RWPE1 (cell line): Measurements from ENCODE around the gene MELK.
"Not testable (repeated sequence)": the region's sequence is repeated elsewhere in the genome, so short reads cannot be mapped to it uniquely, and the experiment has no call there.

Experiments used
- CTCF ChIA-PET: fragments of 350-600 bp; sonication (Branson Sonifier 250); formaldehyde crosslinking; extraction: SDS; loops from one replicate; lab custom pipeline; 2021; lab: Yijun Ruan, JAX
- POLR2A ChIA-PET: fragments of 400-600 bp; formaldehyde crosslinking; extraction: SDS; loops from one replicate; lab custom pipeline; 2020; ENCODE audit warnings: antibody characterized with exemption; ENCODE audit not compliant: low non-redundant PET; lab: Yijun Ruan, JAX
- DNase-seq: peaks from one replicate; pipeline ENCODE4 v3.0.0; 2012; ENCODE audit warnings: low spot score
- H3K27ac ChIP-seq: fragments of 450-650 bp; 2 replicates; pipeline ENCODE4 v1.5.1; 2017
- TF ChIP-seq, protein P1 (sequence below): fragments of 450-650 bp; conservative IDR thresholded peaks from 2 replicates; pipeline ENCODE4 v1.5.1; 2017; ENCODE audit warnings: low read depth, mild to moderate bottlenecking

The MELK gene

DNA sequence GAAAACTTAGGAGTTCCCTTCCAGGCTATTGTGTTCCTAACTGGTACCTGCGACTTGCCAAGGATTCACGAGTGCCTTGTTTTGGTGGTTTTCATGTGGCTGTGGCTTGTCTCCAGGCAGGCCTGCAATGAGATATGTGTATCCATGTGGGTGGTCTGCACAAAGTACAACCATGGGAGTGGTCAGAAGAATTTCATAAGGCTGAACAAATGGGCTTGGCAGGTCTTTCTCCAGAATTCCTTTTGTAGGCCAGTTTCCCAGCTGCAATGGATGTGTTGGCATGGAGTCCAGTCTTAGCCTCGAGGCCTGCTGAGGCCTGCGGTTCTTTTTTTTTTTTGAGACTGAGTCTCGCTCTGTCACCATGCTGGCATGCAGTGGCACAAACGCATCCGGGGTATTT lies 28.8 kb upstream of the MELK start:
- DNase-seq, result peak; percentile 36
- POLR2A ChIA-PET, result no interaction called here
- TF ChIP-seq, protein P1, sequence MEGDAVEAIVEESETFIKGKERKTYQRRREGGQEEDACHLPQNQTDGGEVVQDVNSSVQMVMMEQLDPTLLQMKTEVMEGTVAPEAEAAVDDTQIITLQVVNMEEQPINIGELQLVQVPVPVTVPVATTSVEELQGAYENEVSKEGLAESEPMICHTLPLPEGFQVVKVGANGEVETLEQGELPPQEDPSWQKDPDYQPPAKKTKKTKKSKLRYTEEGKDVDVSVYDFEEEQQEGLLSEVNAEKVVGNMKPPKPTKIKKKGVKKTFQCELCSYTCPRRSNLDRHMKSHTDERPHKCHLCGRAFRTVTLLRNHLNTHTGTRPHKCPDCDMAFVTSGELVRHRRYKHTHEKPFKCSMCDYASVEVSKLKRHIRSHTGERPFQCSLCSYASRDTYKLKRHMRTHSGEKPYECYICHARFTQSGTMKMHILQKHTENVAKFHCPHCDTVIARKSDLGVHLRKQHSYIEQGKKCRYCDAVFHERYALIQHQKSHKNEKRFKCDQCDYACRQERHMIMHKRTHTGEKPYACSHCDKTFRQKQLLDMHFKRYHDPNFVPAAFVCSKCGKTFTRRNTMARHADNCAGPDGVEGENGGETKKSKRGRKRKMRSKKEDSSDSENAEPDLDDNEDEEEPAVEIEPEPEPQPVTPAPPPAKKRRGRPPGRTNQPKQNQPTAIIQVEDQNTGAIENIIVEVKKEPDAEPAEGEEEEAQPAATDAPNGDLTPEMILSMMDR, result no peak
- peak overlapping the region; percentile 85 for H3K27ac ChIP-seq
- CTCF ChIA-PET, result no interaction called here

DNA sequence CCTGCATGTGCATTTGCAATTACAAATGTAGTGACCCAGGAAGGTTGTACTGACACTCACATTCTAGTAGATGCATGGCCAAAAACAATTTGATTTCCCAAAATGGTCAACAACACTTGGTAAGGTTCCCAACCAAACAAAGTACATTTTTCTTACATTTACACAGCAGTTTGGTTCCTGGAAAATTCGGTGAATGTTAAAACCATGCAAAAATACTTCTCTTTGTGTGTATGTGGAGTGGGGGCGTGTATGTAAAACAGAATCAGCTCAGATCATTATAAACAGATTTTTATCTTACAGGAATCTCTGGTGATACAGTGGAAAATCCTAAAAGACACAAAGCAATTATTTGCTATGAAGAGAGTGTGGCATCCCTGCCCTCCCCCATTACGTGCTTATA lies 25.1 kb upstream of the MELK start:
- CTCF ChIA-PET, result no interaction called here
- H3K27ac ChIP-seq, result no peak overlapping the region
- POLR2A ChIA-PET, result no interaction called here
- TF ChIP-seq, protein P1, result no peak
- DNase-seq, result no peak

DNA sequence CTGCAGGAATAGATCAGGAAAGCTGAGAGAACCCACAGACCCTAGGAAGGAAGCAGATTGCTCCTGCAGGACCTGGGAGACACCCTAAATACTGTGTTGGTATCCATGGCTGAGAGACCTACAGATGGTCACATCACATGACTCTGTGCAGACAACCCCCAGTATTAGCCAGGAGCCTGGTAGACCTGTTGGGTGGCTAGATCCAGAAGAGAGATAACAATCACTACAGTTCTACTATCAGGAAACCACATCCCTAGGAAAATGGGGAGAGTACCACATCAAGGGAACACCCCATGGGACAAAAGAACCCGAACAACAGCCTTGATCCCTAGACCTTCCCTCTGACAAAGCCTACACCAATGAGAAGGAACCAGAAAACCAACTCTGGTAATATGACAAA lies 24.2 kb upstream of the MELK start:
- TF ChIP-seq, protein P1, result no peak
- DNase-seq, result no peak
- ChIA-PET CTCF (interaction anchor here (0.7 kb wide), 1 partner anchor 98 kb away, joined by 3 read pairs; no protein-coding TSS in a partner anchor), POLR2A (no interaction called here)
- no peak overlapping the region for H3K27ac ChIP-seq

DNA sequence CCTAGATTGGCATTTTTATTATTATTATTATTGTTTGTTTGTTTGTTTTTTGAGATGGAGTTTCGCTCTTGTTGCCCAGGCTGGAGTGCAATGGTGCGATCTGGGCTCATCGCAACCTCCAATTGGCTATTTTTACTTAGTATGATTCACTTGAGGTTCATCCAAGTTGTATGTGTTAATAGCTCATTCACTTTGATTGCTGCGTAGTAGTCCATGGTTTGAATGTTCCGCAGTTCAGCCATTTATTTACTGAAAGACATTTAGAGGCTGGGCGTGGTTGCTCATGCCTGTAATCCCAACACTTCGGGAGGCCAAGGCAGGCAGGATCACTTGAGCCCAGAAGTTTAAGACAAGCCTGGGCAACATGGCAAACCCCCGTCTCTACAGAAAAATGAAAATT lies 22.6 kb upstream of the MELK start:
- 0 out of 2 replicates have a peak overlapping the region, but pooled peaks have one; percentile 8 for H3K27ac ChIP-seq
- DNase-seq, result no peak
- TF ChIP-seq, protein P1, result no peak
- ChIA-PET POLR2A (no interaction called here), CTCF (no interaction called here)

DNA sequence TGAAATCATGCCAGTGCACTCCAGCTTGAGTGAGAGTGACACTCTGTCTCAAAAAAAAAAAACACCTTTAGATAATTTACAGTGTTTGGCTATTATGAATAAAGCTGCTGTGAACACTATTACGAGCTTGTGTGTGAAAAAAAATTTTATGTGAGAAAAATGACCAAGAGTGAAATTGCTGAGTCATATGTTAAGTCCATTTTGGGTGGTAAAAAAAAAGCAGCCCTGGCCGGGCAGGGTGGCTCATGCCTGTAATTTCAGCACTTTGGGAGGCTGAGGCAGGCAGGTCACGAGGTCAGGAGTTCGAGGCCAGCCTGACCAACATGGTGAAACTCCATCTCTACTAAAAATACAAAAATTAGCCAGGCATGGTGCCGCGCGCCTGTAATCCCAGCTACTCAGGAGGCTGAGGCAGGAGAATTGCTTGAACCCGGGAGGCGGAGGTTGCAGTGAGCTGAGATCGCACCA lies 22.0 kb upstream of the MELK start:
- ChIA-PET POLR2A (interaction anchor here (0.6 kb wide), 1 partner anchor 84 kb away, joined by 3 read pairs; no protein-coding TSS in a partner anchor), CTCF (interaction anchor here (0.6 kb wide), 1 partner anchor 137 kb away, joined by 4 read pairs; no protein-coding TSS in a partner anchor)
- H3K27ac ChIP-seq, result 0 out of 2 replicates have a peak overlapping the region, but pooled peaks have one; percentile 8
- DNase-seq, result not testable (repeated sequence)

DNA sequence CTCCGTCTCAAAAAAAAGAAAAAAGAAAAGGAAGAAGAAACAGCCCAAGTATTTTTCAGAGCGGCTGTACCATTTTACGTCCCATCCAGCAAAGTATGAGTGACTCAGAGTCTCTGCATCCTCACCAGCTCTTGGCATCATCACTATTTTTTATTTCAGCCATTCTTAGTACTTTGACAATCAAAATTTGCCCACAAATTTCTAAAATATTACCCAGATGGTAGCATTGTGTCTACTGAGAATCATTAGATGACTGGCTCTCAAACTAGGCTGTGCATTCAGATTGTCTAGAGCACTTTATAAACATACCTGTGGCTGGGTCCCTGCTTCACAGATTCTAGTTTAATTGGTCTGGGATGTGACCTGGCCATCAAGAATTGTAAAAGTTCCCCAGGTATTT lies 21.6 kb upstream of the MELK start:
- POLR2A ChIA-PET, result interaction anchor here (0.6 kb wide), 1 partner anchor 84 kb away, joined by 3 read pairs; no protein-coding TSS in a partner anchor

DNA sequence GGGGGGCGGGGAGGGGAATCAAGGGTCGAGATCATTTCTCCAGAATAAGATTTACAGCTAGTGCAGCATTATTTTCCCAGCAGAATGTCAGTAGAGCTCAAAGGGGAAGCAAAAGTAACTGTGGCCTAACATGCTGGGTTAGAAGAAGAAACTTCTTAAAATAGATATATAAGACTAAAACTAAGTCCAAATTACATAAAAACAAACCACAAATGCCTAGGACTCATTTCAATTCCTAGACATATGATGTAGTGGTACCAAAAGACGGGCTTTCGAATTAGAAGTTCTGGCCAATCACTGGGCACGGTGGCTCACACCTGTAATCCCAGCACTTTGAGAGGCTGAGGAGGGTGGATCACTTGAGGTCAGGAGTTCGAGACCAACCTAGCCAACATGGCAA lies 20.8 kb upstream of the MELK start:
- no peak overlapping the region for H3K27ac ChIP-seq
- ChIA-PET CTCF (no interaction called here), POLR2A (no interaction called here)
- TF ChIP-seq, protein P1, result no peak
- DNase-seq, result no peak

More for the DNA sequence above, 21.6 kb upstream of the MELK start:
- 0 out of 2 replicates have a peak overlapping the region, but pooled peaks have one; percentile 8 for H3K27ac ChIP-seq
- TF ChIP-seq, protein P1, result no peak
- CTCF ChIA-PET, result interaction anchor here (0.6 kb wide), 1 partner anchor 137 kb away, joined by 4 read pairs; no protein-coding TSS in a partner anchor
- no peak for DNase-seq
